NCI-H69 (cell line): ENCODE results near the gene KRTAP10-9.
"Not testable (repeated sequence)": the region's sequence is repeated elsewhere in the genome, so short reads cannot be mapped to it uniquely, and the experiment has no call there.

Source experiments
- DNase-seq: peaks from one replicate; lab custom pipeline; 2025; lab: John Stamatoyannopoulos, UW

KRTAP10-9 gene

DNA sequence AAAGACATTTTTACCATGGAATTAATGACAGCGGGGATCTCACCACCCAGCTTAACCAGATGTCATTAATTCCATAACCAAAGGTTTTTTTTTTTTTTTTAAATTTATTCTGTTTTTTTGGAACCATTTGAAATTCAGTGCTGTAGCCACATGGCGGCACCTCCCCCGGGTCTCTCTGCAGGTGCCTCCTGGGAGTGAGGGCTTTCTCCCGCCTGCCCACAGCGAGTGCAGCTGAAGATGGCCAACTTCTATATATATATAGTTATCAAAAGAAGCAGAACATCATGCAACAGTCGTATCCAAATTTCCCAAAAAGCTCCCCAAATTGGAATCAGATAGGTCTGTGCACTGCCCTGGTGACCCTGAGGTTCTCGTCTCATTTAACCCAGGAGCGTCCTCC lies 11.4 kb upstream of the KRTAP10-9 start:
- DNase-seq, result no peak

DNA sequence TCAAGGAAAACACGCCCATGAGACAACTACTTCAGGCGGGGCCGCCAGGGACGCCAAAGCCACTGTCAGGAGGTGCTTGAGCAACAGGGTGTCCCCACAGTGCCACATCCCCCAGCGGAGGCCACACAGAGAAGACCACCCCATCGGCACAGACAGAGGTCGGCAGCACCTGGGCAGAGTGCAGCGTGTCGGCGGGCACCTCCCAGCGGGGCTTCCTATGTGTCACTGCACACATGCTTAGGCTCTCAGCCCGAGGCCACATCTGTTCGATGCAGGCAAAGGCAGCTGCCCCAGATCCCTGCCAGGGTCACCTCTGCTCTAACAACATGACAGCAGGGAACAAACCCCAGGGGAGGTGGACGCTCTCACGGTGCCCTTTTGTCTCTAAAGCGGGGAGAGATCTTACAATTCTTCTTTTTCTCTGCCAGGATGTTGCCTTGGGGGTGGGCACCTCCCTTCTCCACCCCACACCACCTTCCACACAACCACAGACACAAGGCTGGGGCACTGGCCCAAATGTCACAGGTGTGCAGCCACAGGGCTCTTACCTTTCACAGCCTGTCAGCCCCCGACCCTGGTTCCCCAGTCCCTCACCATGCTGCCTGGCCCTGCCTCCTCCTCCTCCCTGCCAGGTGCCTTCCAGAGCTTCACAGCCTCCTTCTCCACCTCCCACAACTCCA lies 10.8 kb upstream of the KRTAP10-9 start:
- peak; percentile 88 for DNase-seq

- DNase-seq, result no peak
Observed at GRCh38 chr21:44616591-44616926, 10.3 kb upstream of the KRTAP10-9 start.

DNA sequence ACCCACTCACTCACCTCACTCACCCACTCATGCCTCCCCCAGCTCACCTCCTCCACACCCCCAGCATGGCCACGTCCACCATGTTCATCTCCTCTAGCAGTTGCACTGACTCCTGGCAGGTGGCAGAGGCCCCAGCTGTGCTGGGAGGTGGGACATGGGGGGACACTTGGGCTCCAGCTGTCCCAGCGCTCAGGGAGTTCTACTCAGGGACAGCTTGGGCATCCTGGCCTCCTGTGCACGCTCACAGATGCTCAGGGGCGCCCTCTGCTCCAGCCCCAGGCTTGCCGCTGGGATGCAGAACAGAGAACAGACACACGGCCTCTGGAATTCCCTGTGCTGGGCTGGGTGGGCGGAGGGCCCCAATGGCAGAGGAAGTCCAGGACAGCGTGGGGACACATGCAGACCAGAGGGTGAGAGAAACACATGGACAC lies 9.8 kb upstream of the KRTAP10-9 start:
- no peak for DNase-seq

GRCh38 chr21:44618504-44618903 lies 8.4 kb upstream of the KRTAP10-9 start:
- no peak for DNase-seq

- DNase-seq, result no peak
Observed at GRCh38 chr21:44618909-44619308, 8.0 kb upstream of the KRTAP10-9 start.

- no peak for DNase-seq
Observed at GRCh38 chr21:44619886-44620285, 7.0 kb upstream of the KRTAP10-9 start.

- DNase-seq, result no peak
Observed at GRCh38 chr21:44623575-44623974, 3.3 kb upstream of the KRTAP10-9 start.

GRCh38 chr21:44625756-44626155 lies 1.1 kb upstream of the KRTAP10-9 start:
- DNase-seq, result no peak

DNA sequence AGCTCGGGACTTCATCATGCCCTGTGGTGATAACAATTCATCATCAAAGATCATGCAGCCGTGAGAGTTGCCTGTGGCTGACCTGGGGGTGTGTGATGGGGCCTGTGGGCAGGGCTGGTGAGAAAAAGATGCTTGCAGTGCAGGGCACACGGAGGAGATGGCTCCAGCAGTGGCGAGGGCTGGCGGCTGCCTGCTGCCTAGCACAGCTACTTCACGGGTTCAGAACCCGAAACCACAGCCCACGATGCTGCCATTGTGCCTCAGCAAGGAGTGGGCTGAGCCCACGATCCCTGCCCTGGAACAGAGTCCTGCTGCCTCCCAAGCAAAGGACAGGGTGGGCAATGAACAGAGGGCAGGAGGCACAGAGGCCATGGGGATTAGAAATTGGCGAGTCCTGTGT lies 631 bp upstream of the KRTAP10-9 start:
- no peak for DNase-seq

DNA sequence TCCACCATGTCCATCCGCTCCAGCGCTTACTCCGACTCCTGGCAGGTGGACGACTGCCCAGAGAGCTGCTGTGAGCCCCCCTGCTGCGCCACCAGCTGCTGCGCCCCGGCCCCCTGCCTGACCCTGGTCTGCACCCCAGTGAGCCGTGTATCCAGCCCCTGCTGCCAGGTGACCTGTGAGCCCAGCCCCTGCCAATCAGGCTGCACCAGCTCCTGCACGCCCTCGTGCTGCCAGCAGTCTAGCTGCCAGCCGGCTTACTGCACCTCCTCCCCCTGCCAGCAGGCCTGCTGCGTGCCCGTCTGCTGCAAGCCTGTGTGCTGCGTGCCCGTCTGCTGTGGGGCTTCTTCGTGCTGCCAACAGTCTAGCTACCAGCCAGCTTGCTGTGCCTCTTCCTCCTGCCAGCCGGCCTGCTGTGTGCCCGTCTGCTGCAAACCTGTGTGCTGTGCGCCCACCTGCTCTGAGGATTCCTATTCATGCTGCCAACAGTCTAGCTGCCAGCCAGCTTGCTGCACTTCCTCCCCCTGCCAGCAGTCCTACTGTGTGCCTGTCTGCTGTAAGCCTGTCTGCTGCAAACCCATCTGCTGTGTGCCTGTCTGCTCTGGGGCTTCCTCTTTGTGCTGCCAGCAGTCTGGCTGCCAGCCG lies 409 bp downstream of the KRTAP10-9 start:
- peak; percentile 91 for DNase-seq

GRCh38 chr21:44627831-44628233 lies 939 bp downstream of the KRTAP10-9 start:
- not testable (repeated sequence) for DNase-seq

- DNase-seq, result no peak
Observed at GRCh38 chr21:44628707-44629391, 2.0 kb downstream of the KRTAP10-9 start.

DNA sequence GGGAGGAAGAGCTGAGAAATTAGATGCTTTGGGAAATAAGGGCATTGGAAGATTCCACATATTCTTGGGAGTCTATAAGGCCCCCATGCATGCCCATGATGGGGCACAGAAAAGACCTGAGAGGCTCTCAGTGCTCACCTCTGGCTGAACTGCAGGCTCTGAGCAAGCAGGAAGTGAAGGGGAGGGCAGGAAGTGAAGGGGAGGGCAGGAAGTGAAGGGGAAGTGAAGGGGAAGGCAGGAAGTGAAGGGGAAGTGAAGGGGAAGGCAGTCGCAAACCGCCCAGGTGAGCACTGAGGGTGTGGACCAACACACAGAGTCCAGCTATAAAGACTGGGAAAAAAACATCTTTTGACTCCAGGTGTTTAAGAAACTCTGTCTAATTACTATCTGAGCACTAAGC lies 3.5 kb downstream of the KRTAP10-9 start:
- peak; percentile 38 for DNase-seq

- no peak for DNase-seq
Observed at GRCh38 chr21:44632067-44632466, 5.2 kb downstream of the KRTAP10-9 start.

DNA sequence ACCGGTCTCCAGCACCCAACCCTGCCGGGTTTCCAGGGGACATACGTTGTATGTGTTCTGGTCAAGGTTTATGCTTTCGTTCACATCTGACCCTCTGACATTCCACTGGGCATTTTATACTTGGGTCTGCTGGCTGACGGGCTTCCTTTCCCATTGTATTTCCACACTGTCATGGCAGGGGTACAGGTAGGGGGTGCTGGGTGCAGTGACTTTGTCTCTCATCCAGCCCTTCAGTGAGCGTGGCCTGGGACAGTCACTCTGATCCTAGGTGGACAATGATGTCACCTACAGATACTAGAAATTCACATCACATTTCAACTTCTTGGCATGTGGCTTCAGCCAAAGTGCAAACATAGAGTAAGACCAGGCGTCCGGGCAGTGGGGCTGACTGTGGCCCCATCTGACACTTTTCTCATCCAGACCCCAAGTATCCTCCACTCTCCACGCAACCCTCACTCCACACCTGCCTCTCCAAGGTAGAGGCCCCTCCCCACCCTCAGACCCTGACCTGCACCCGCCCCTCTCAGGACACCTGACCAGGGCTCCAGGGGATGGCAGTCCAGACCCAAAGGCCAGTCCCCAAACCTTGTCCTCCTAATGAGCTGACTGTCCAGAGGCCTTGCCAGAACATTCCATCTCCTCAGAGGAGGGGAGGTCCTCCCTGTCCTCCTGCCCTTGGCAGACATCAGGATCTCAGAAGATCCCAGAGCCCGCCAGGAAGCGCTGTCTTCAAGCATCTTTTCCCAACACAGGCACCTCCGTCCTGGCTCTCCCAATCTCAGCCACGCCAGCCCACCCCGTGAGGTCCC lies 9.5 kb downstream of the KRTAP10-9 start:
- DNase-seq, result no peak

- DNase-seq, result peak; percentile 98
Observed at GRCh38 chr21:44637018-44637850, 10.3 kb downstream of the KRTAP10-9 start, which contains the start of gene KRTAP10-10. Gene KRTAP10-10, plus strand, starts transcription at chr21:44637356. Its CDS starts 62 bp downstream, at chr21:44637418.

DNA sequence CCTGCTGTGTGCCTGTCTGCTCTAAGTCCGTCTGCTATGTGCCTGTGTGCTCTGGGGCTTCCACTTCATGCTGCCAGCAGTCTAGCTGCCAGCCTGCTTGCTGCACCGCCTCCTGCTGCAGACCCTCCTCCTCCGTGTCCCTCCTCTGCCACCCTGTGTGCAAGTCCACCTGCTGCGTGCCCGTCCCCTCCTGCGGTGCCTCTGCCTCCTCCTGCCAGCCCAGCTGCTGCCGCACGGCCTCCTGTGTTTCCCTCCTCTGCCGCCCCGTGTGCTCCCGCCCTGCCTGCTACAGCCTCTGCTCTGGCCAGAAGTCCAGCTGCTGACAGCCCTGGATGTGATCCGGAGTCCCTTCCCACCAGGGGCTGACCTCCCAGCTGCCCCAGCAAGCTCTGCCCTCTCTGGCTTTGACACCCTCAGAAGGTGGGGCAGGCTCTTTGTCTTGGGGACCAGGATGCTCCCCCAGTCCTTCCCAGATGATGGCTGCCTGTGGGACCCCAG lies 11.0 kb downstream of the KRTAP10-9 start:
- not testable (repeated sequence) for DNase-seq

GRCh38 chr21:44638506-44639330 lies 11.8 kb downstream of the KRTAP10-9 start:
- DNase-seq, result not testable (repeated sequence)

GRCh38 chr21:44639331-44639655 lies 12.4 kb downstream of the KRTAP10-9 start:
- DNase-seq, result no peak
